IMR-90 (cell line): ENCODE measurements around the gene C19orf47. TPM values are rescaled to one million over a fixed set of nuclear protein-coding genes. Genes with fewer than 3 reads are reported as not detected.

Experiments
- ATAC-seq: fragments of 200-7000 bp; cut with Tn5 transposase; 2 replicates; pipeline ENCODE4 v1.9.1; 2020; ENCODE audit warnings: low read depth, mild to moderate bottlenecking, moderate library complexity
- BruUV-seq: library from RNA; stranded (reverse); fragments of 400-500 nt; replicated peaks from 2 replicates; lab custom pipeline; 2021; lab: Mats Ljungman, UMichigan
- CTCF ChIA-PET: fragments of 300-600 bp; formaldehyde crosslinking; extraction: SDS; loops from one replicate; lab custom pipeline; 2021; ENCODE audit warnings: antibody characterized with exemption; lab: Yijun Ruan, JAX
- POLR2A ChIA-PET: fragments of 300-600 bp; sonication (Branson Sonifier 250); formaldehyde crosslinking; loops from one replicate; lab custom pipeline; 2022; ENCODE audit warnings: antibody characterized with exemption; ENCODE audit not compliant: unreplicated experiment; lab: Charles Lee
- DNase-seq: peaks from one replicate; pipeline ENCODE4 v3.0.0; 2013
- H2AFZ ChIP-seq: replicated peaks from 2 replicates; pipeline ENCODE3; 2013; ENCODE audit warnings: low read length, mild to moderate bottlenecking; ENCODE audit not compliant: poor library complexity
- H2AK5ac ChIP-seq: 2 replicates; pipeline ENCODE4 v1.6.1; 2013; ENCODE audit warnings: low read depth, low read length, inconsistent platforms
- H2AK9ac ChIP-seq: replicated peaks from 2 replicates; pipeline ENCODE3; 2013; ENCODE audit warnings: mild to moderate bottlenecking, low read depth, low read length, moderate library complexity; ENCODE audit not compliant: poor library complexity
- H2BK120ac ChIP-seq: 2 replicates; pipeline ENCODE4 v1.6.1; 2013; ENCODE audit warnings: low read depth, low read length, inconsistent platforms
- H2BK15ac ChIP-seq: 3 replicates; pipeline ENCODE4 v1.6.1; 2013; ENCODE audit warnings: low read depth, low read length, inconsistent platforms
- H2BK20ac ChIP-seq: 2 replicates; pipeline ENCODE4 v1.6.1; 2013; ENCODE audit warnings: low read depth, mild to moderate bottlenecking, inconsistent platforms, low read length, moderate library complexity
- H2BK5ac ChIP-seq: 2 replicates; pipeline ENCODE4 v1.6.1; 2013; ENCODE audit warnings: mild to moderate bottlenecking, low read depth, low read length, inconsistent platforms; ENCODE audit not compliant: poor library complexity, severe bottlenecking
- H3K14ac ChIP-seq: replicated peaks from 2 replicates; pipeline ENCODE4 v1.6.1; 2013; ENCODE audit warnings: low read depth, low read length, inconsistent platforms
- H3K18ac ChIP-seq: 2 replicates; pipeline ENCODE4 v1.6.1; 2013; ENCODE audit warnings: low read depth, low read length, control low read depth
- H3K23ac ChIP-seq: 2 replicates; pipeline ENCODE4 v1.6.1; 2013; ENCODE audit warnings: low read depth, low read length, inconsistent platforms
- H3K27ac ChIP-seq: 2 replicates; pipeline ENCODE4 v1.5.1; 2013; ENCODE audit warnings: mild to moderate bottlenecking, control low read depth, low read length; ENCODE audit not compliant: insufficient read depth
- H3K27me3 ChIP-seq: 2 replicates; pipeline ENCODE4 v1.6.1; 2013; ENCODE audit warnings: low read length; ENCODE audit not compliant: control insufficient read depth, insufficient read depth
- H3K36me3 ChIP-seq: 2 replicates; pipeline ENCODE4 v1.6.1; 2013; ENCODE audit warnings: low read length, mixed read lengths; ENCODE audit not compliant: control insufficient read depth, insufficient read depth
- H3K4ac ChIP-seq: 2 replicates; pipeline ENCODE4 v1.6.1; 2013; ENCODE audit warnings: low read depth, low read length, inconsistent platforms
- H3K4me1 ChIP-seq: 2 replicates; pipeline ENCODE4 v1.6.1; 2013; ENCODE audit warnings: low read length, mixed read lengths; ENCODE audit not compliant: control insufficient read depth, insufficient read depth
- H3K4me2 ChIP-seq: 2 replicates; pipeline ENCODE4 v1.6.1; 2013; ENCODE audit warnings: low read depth, mild to moderate bottlenecking, control low read depth, low read length, moderate library complexity
- H3K4me3 ChIP-seq: 2 replicates; pipeline ENCODE4 v1.5.1; 2013; ENCODE audit warnings: low read depth, mild to moderate bottlenecking, control low read depth, low read length, moderate library complexity; ENCODE audit not compliant: insufficient read depth
- H3K56ac ChIP-seq: 2 replicates; pipeline ENCODE4 v1.6.1; 2013; ENCODE audit warnings: low read length, inconsistent platforms; ENCODE audit not compliant: insufficient read depth; ENCODE audit errors: extremely low read depth
- H3K79me1 ChIP-seq, 2 experiments: 2 replicates each; pipeline ENCODE4 v1.6.1; 2013; ENCODE audit warnings: low read length in 2 of 2, inconsistent platforms in 1 of 2, low read depth in 1 of 2
- H3K9ac ChIP-seq: 2 replicates; pipeline ENCODE4 v1.6.1; 2013; ENCODE audit warnings: low read depth, low read length, control low read depth
- H3K9me1 ChIP-seq: 2 replicates; pipeline ENCODE4 v1.6.1; 2013; ENCODE audit warnings: low read length, inconsistent platforms; ENCODE audit not compliant: insufficient read depth
- H3K9me3 ChIP-seq: 2 replicates; pipeline ENCODE4 v1.6.1; 2013; ENCODE audit warnings: low read length; ENCODE audit not compliant: control insufficient read depth, insufficient read depth
- H4K20me1 ChIP-seq: 2 replicates; pipeline ENCODE4 v1.6.1; 2013; ENCODE audit warnings: low read length, inconsistent platforms; ENCODE audit not compliant: insufficient read depth
- H4K5ac ChIP-seq: 2 replicates; pipeline ENCODE4 v1.6.1; 2013; ENCODE audit warnings: mild to moderate bottlenecking, low read depth, low read length, control low read depth
- H4K8ac ChIP-seq, 2 experiments: 2 replicates each; pipeline ENCODE4 v1.6.1; 2013; ENCODE audit warnings: low read depth in 2 of 2, low read length in 2 of 2, control low read depth in 1 of 2, inconsistent platforms in 1 of 2
- H4K91ac ChIP-seq: 2 replicates; pipeline ENCODE4 v1.6.1; 2013; ENCODE audit warnings: low read depth, low read length, inconsistent platforms; ENCODE audit not compliant: insufficient read depth
- BHLHE40 ChIP-seq: fragments of 150-350 bp; IDR thresholded peaks from 2 replicates; pipeline ENCODE4 v1.6.1; 2016; ENCODE audit warnings: mild to moderate bottlenecking, low read depth, low read length
- CHD1 ChIP-seq: IDR thresholded peaks from 2 replicates; pipeline ENCODE4 v1.6.1; 2012; ENCODE audit warnings: low read depth, low read length, improper control_type of control experiment
- ELK1 ChIP-seq: fragments of 150-350 bp; IDR thresholded peaks from 2 replicates; pipeline ENCODE4 v1.6.1; 2016; ENCODE audit warnings: low read depth, mild to moderate bottlenecking, low read length, moderate library complexity, borderline replicate concordance
- RCOR1 ChIP-seq: IDR thresholded peaks from 2 replicates; pipeline ENCODE4 v1.6.1; 2012; ENCODE audit warnings: mild to moderate bottlenecking, low read length, improper control_type of control experiment; ENCODE audit not compliant: insufficient replicate concordance
- RFX5 ChIP-seq: IDR thresholded peaks from 2 replicates; pipeline ENCODE4 v1.8.0; 2012; ENCODE audit warnings: low read depth, mild to moderate bottlenecking, low read length, moderate library complexity
- WGBS, 2 experiments: methylation state at CpG; one replicate each; pipeline versions ENCODE4 v1.1.5 to v1.1.7; 2013; ENCODE audit warnings: missing lambda C conversion rate in 2 of 2; ENCODE audit not compliant: insufficient read length in 1 of 2; ENCODE audit errors: extremely low coverage in 2 of 2; 5-methylcytosine and 5-hydroxymethylcytosine counted together
- dilution Hi-C: fragments of 300-500 bp; cut with HindIII; formaldehyde crosslinking; loops from one replicate; pipeline ENCODE4 v1.14.3; 2018; ENCODE audit warnings: low sequenced_read_pairs; ENCODE audit not compliant: unreplicated experiment
- in situ Hi-C: fragments of 300-500 bp; cut with MboI; formaldehyde crosslinking; loops from 3 replicates; pipeline ENCODE4 v1.14.3; 2019; ENCODE audit warnings: low sequenced_read_pairs, inconsistent platforms, mixed read lengths
- intact Hi-C: fragments of 100-400 bp; cut with micrococcal nuclease; formaldehyde crosslinking; loops from 2 replicates; pipeline ENCODE4 v1.10.0; 2022
- polyA plus RNA-seq, 3 experiments: library from polyadenylated mRNA; depleted of rRNA; stranded (reverse); fragments of >200 nt; gene quantifications; 2 replicates each; pipeline ENCODE4 v1.2.3, GENCODE V29; 2012; ENCODE audit warnings: low replicate concordance in 1 of 3
- total RNA-seq: library from RNA; depleted of rRNA; stranded (reverse); fragments of >200 nt; gene quantifications from 2 replicates; pipeline ENCODE4 v1.2.3, GENCODE V29; 2012

The C19orf47 gene
- total and polyA plus RNA-seq, 2 of the 4 experiments (the other 2 are of a cell fraction), result 3.6 to 16.3 TPM

- no peaks in the 10 kb centered on the region for H3K36me3 ChIP-seq
- no CpG with 5 or more reads among the region's 1 CpG for WGBS, 2 experiments
- H3K23ac ChIP-seq, result no peak overlapping the region
- H4K8ac ChIP-seq, result no peak overlapping the region
- no peak overlapping the region for H3K27ac ChIP-seq
- H2AK9ac ChIP-seq, result no peak overlapping the region
- intact Hi-C loops, result loop anchor here (5.0 to 10.0 kb wide), 3 partner anchors 115 to 213 kb away; partner anchors contain the start of gene SERTAD1
- H3K4me1 ChIP-seq, result no peaks in the 10 kb centered on the region
- H3K56ac ChIP-seq, result no peak overlapping the region
- ATAC-seq (no peak), DNase-seq (no peak)
- POLR2A ChIA-PET, result no interaction called here
- H2BK120ac ChIP-seq, result no peak overlapping the region
- no peak overlapping the region for H2BK20ac ChIP-seq
- no peak overlapping the region for H4K5ac ChIP-seq
- BruUV-seq, result no TSS peak
- H3K9me1 ChIP-seq, result no peaks in the 10 kb centered on the region
- dilution Hi-C loops, result no loop called here
- H2AFZ ChIP-seq, result no peak overlapping the region
- H3K4ac ChIP-seq, result no peak overlapping the region
- no peak overlapping the region for H4K91ac ChIP-seq
- no peak overlapping the region for H3K4me3 ChIP-seq
- H3K9ac ChIP-seq, result no peak overlapping the region
- no peaks in the 10 kb centered on the region for H3K27me3 ChIP-seq
- in situ Hi-C loops, result loop anchor here (10.0 to 25.0 kb wide), 2 partner anchors 203 to 295 kb away; partner anchors contain the start of gene LTBP4
- H3K14ac ChIP-seq, result no peak overlapping the region
- H2AK5ac ChIP-seq, result no peak overlapping the region
- H3K9me3 ChIP-seq, result no peaks in the 10 kb centered on the region
- CTCF ChIA-PET, result no interaction called here
- no peak overlapping the region for H2BK15ac ChIP-seq
- no peak overlapping the region for H3K4me2 ChIP-seq
- no peak overlapping the region for H3K18ac ChIP-seq
- TF ChIP-seq RFX5 (no peak), RCOR1 (no peak), ELK1 (no peak), BHLHE40 (no peak), CHD1 (no peak)
- H2BK5ac ChIP-seq, result no peak overlapping the region
- H3K79me1 ChIP-seq, result no peaks in the 10 kb centered on the region
- H4K20me1 ChIP-seq, result no peaks in the 10 kb centered on the region
These were observed 38.5 kb downstream of the C19orf47 start for GRCh38 chr19:40309666-40310065.
